DMS53 (cell line): Measurements from ENCODE around the gene GMDS.

Experiments
- DNase-seq: peaks from one replicate; lab custom pipeline; 2025; lab: John Stamatoyannopoulos, UW

The GMDS gene

GRCh38 chr6:1987640-1988039 is 257.8 kb downstream of the GMDS start:
- DNase-seq, result peak; percentile 53

- DNase-seq, result peak; percentile 6
These were observed 258.8 kb downstream of the GMDS start for GRCh38 chr6:1986454-1987243.

- no peak for DNase-seq
These were observed 260.9 kb downstream of the GMDS start for GRCh38 chr6:1984346-1984994.

GRCh38 chr6:1983850-1984249 is 261.6 kb downstream of the GMDS start:
- DNase-seq, result no peak

- DNase-seq, result no peak
These were observed 272.4 kb downstream of the GMDS start for GRCh38 chr6:1972962-1973361.

GRCh38 chr6:1971612-1972011 is 273.8 kb downstream of the GMDS start:
- DNase-seq, result peak; percentile 8

GRCh38 chr6:1970151-1970561 is 275.2 kb downstream of the GMDS start:
- peak; percentile 75 for DNase-seq

- DNase-seq, result no peak
These were observed 278.7 kb downstream of the GMDS start for GRCh38 chr6:1966713-1967112.

GRCh38 chr6:1965596-1966224 is 279.7 kb downstream of the GMDS start:
- no peak for DNase-seq

GRCh38 chr6:1963596-1963995 is 281.8 kb downstream of the GMDS start:
- DNase-seq, result no peak

GRCh38 chr6:1962201-1962600 is 283.2 kb downstream of the GMDS start:
- no peak for DNase-seq

GRCh38 chr6:1960486-1961142 is 284.8 kb downstream of the GMDS start:
- DNase-seq, result no peak

- DNase-seq, result no peak
These were observed 287.1 kb downstream of the GMDS start for GRCh38 chr6:1958257-1958656.

GRCh38 chr6:1957746-1958145 is 287.7 kb downstream of the GMDS start:
- no peak for DNase-seq

GRCh38 chr6:1952740-1953360 is 292.6 kb downstream of the GMDS start:
- DNase-seq, result no peak

- DNase-seq, result no peak
These were observed 294.8 kb downstream of the GMDS start for GRCh38 chr6:1950631-1951030.

GRCh38 chr6:1949538-1949937 is 295.9 kb downstream of the GMDS start:
- no peak for DNase-seq

- no peak for DNase-seq
These were observed 297.5 kb downstream of the GMDS start for GRCh38 chr6:1947922-1948321.

- DNase-seq, result no peak
These were observed 298.8 kb downstream of the GMDS start for GRCh38 chr6:1946583-1946982.

- no peak for DNase-seq
These were observed 300.1 kb downstream of the GMDS start for GRCh38 chr6:1945235-1945832.

GRCh38 chr6:1942834-1943233 is 302.6 kb downstream of the GMDS start:
- no peak for DNase-seq

GRCh38 chr6:1941534-1941933 is 303.9 kb downstream of the GMDS start:
- DNase-seq, result no peak
